WTC11 (cell line): ENCODE measurements around the gene LPP. TPM values are rescaled to one million over a fixed set of nuclear protein-coding genes. Genes with fewer than 3 reads are reported as not detected.

Experiments used
- ATAC-seq: fragments of 200-7000 bp; cut with Tn5 transposase; 2 replicates; pipeline ENCODE4 v1.10.0; 2021; ENCODE audit warnings: mild to moderate bottlenecking, moderate library complexity
- CTCF ChIA-PET: fragments of 300-600 bp; sonication (Branson Sonifier 250); formaldehyde crosslinking; loops from one replicate; lab custom pipeline; 2021; ENCODE audit warnings: antibody characterized with exemption; lab: Charles Lee
- POLR2A ChIA-PET: fragments of 350-600 bp; sonication (Branson Sonifier 250); formaldehyde crosslinking; loops from one replicate; lab custom pipeline; 2021; ENCODE audit warnings: antibody characterized with exemption; lab: Charles Lee
- DNase-seq: peaks from one replicate; pipeline ENCODE4 v3.0.0; 2021; ENCODE audit warnings: low spot score
- H3K27ac Mint-ChIP-seq: 2 replicates; pipeline ENCODE4 v1.8.0; 2021; ENCODE audit warnings: mixed read lengths
- H3K27me3 Mint-ChIP-seq: 2 replicates; pipeline ENCODE4 v1.8.0; 2021; ENCODE audit warnings: low read depth, mild to moderate bottlenecking, moderate library complexity, mixed read lengths
- H3K36me3 Mint-ChIP-seq: 2 replicates; pipeline ENCODE4 v1.8.0; 2021; ENCODE audit warnings: mixed read lengths
- H3K4me1 Mint-ChIP-seq: 2 replicates; pipeline ENCODE4 v1.8.0; 2022; ENCODE audit warnings: mixed read lengths
- H3K4me3 Mint-ChIP-seq: 2 replicates; pipeline ENCODE4 v1.8.0; 2021; ENCODE audit warnings: mild to moderate bottlenecking, moderate library complexity, mixed read lengths
- H3K9me3 Mint-ChIP-seq: 2 replicates; pipeline ENCODE4 v1.8.0; 2021; ENCODE audit warnings: mixed read lengths
- ELF4 ChIP-seq: sonication (generic); formaldehyde crosslinking; IDR thresholded peaks from 2 replicates; pipeline ENCODE4 v1.8.1; 2022; ENCODE audit warnings: low read depth, mild to moderate bottlenecking, moderate library complexity, missing genetic modification reagents
- FOXK1 ChIP-seq: sonication (generic); formaldehyde crosslinking; IDR thresholded peaks from 2 replicates; pipeline ENCODE4 v1.8.0; 2022; ENCODE audit warnings: mild to moderate bottlenecking, moderate library complexity, missing genetic modification reagents
- GTF2I ChIP-seq: fragments of 250-450 bp; sonication (Bioruptor Pico); conservative IDR thresholded peaks from 2 replicates; pipeline ENCODE4 v1.4.0; 2021; ENCODE audit warnings: mild to moderate bottlenecking
- JUN ChIP-seq: sonication (generic); formaldehyde crosslinking; IDR thresholded peaks from 2 replicates; pipeline ENCODE4 v1.8.0; 2023; ENCODE audit warnings: mild to moderate bottlenecking, missing genetic modification reagents
- KAT7 ChIP-seq: sonication (generic); formaldehyde crosslinking; IDR thresholded peaks from 2 replicates; pipeline ENCODE4 v1.8.1; 2023; ENCODE audit warnings: missing genetic modification reagents, mild to moderate bottlenecking, borderline replicate concordance
- NFATC4 ChIP-seq: fragments of 250-450 bp; sonication (Bioruptor Pico); IDR thresholded peaks from 2 replicates; pipeline ENCODE4 v1.9.0; 2021; ENCODE audit warnings: mild to moderate bottlenecking
- NR1H2 ChIP-seq: sonication (generic); formaldehyde crosslinking; IDR thresholded peaks from 2 replicates; pipeline ENCODE4 v1.9.0; 2021; ENCODE audit warnings: mild to moderate bottlenecking, moderate library complexity, missing genetic modification reagents
- NR3C1 ChIP-seq: sonication (generic); formaldehyde crosslinking; conservative IDR thresholded peaks from 2 replicates; pipeline ENCODE4 v1.8.1; 2023; ENCODE audit warnings: low read depth, mild to moderate bottlenecking, missing genetic modification reagents
- RORB ChIP-seq: fragments of 250-450 bp; sonication (Bioruptor Pico); IDR thresholded peaks from 2 replicates; pipeline ENCODE4 v1.9.0; 2021; ENCODE audit warnings: mild to moderate bottlenecking
- TEAD1 ChIP-seq: sonication (generic); formaldehyde crosslinking; IDR thresholded peaks from 2 replicates; pipeline ENCODE4 v1.8.0; 2022; ENCODE audit warnings: mild to moderate bottlenecking, missing genetic modification reagents
- ZBTB21 ChIP-seq: sonication (generic); formaldehyde crosslinking; IDR thresholded peaks from 2 replicates; pipeline ENCODE4 v1.8.1; 2023; ENCODE audit warnings: mild to moderate bottlenecking, missing genetic modification reagents, borderline replicate concordance
- ZNF138 ChIP-seq: sonication (generic); formaldehyde crosslinking; conservative IDR thresholded peaks from 2 replicates; pipeline ENCODE4 v1.8.1; 2022; ENCODE audit warnings: mild to moderate bottlenecking, moderate library complexity, missing genetic modification reagents
- ZNF416 ChIP-seq: fragments of 250-450 bp; sonication (Bioruptor Pico); IDR thresholded peaks from 2 replicates; pipeline ENCODE4 v1.9.0; 2021; ENCODE audit warnings: mild to moderate bottlenecking, inconsistent platforms
- ZNF423 ChIP-seq: fragments of 250-450 bp; sonication (Bioruptor Pico); IDR thresholded peaks from 2 replicates; pipeline ENCODE4 v2.1.2; 2022; ENCODE audit warnings: mild to moderate bottlenecking, moderate library complexity
- ZNF671 ChIP-seq: fragments of 250-450 bp; sonication (Bioruptor Pico); IDR thresholded peaks from 2 replicates; pipeline ENCODE4 v1.8.0; 2021; ENCODE audit warnings: mild to moderate bottlenecking
- total RNA-seq: library from RNA; stranded (reverse); gene quantifications from 3 replicates; pipeline ENCODE4 v1.2.3, GENCODE V29; 2021
- TF ChIP-seq, protein P1 (sequence below): sonication (generic); formaldehyde crosslinking; IDR thresholded peaks from 2 replicates; pipeline ENCODE4 v1.8.0; 2022; ENCODE audit warnings: missing genetic modification reagents
- TF ChIP-seq, protein P2 (sequence below): fragments of 250-450 bp; sonication (Bioruptor Pico); IDR thresholded peaks from 2 replicates; pipeline ENCODE4 v1.9.0; 2021; ENCODE audit warnings: mild to moderate bottlenecking, borderline replicate concordance
- TF ChIP-seq, protein P3 (sequence below): sonication (generic); formaldehyde crosslinking; IDR thresholded peaks from 2 replicates; pipeline ENCODE4 v1.8.0; 2022; ENCODE audit warnings: mild to moderate bottlenecking, missing genetic modification reagents
- TF ChIP-seq, protein P4 (sequence below): sonication (generic); formaldehyde crosslinking; IDR thresholded peaks from 2 replicates; pipeline ENCODE4 v1.8.0; 2023; ENCODE audit warnings: missing genetic modification reagents, mild to moderate bottlenecking, borderline replicate concordance
- TF ChIP-seq, protein P5 (sequence below): sonication (generic); formaldehyde crosslinking; IDR thresholded peaks from 2 replicates; pipeline ENCODE4 v1.8.1; 2022; ENCODE audit warnings: low read depth, missing genetic modification reagents, borderline replicate concordance
- TF ChIP-seq, protein P6 (sequence below): fragments of 250-450 bp; sonication (Bioruptor Pico); IDR thresholded peaks from 2 replicates; pipeline ENCODE4 v1.9.0; 2021; ENCODE audit warnings: mild to moderate bottlenecking

LPP gene
- total RNA-seq, 1 experiment from 2014 or later: 49.6 TPM

DNA sequence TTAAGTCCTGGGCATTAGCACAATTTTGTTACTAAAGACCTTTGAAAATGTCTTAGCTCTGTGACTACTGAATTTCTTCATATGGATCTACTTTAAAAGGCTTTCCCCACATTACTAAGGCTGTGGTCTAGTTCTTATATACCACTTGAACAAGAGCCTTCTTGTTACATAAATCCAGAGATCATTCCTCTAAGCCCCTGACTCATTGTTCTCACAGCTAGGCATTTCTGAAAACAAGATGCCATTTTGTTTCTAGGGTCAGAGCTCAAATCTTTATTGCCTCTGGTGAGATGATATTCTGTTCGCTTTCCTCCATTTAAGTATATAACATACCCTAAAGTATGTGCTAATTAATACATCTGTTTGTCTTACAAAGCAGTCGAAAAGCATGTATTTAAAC is 29.8 kb upstream of the LPP start (continued):
- TF ChIP-seq, protein P1, sequence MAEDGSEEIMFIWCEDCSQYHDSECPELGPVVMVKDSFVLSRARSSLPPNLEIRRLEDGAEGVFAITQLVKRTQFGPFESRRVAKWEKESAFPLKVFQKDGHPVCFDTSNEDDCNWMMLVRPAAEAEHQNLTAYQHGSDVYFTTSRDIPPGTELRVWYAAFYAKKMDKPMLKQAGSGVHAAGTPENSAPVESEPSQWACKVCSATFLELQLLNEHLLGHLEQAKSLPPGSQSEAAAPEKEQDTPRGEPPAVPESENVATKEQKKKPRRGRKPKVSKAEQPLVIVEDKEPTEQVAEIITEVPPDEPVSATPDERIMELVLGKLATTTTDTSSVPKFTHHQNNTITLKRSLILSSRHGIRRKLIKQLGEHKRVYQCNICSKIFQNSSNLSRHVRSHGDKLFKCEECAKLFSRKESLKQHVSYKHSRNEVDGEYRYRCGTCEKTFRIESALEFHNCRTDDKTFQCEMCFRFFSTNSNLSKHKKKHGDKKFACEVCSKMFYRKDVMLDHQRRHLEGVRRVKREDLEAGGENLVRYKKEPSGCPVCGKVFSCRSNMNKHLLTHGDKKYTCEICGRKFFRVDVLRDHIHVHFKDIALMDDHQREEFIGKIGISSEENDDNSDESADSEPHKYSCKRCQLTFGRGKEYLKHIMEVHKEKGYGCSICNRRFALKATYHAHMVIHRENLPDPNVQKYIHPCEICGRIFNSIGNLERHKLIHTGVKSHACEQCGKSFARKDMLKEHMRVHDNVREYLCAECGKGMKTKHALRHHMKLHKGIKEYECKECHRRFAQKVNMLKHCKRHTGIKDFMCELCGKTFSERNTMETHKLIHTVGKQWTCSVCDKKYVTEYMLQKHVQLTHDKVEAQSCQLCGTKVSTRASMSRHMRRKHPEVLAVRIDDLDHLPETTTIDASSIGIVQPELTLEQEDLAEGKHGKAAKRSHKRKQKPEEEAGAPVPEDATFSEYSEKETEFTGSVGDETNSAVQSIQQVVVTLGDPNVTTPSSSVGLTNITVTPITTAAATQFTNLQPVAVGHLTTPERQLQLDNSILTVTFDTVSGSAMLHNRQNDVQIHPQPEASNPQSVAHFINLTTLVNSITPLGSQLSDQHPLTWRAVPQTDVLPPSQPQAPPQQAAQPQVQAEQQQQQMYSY (CRISPR knock-in tag): no peak
- TF ChIP-seq, protein P2, sequence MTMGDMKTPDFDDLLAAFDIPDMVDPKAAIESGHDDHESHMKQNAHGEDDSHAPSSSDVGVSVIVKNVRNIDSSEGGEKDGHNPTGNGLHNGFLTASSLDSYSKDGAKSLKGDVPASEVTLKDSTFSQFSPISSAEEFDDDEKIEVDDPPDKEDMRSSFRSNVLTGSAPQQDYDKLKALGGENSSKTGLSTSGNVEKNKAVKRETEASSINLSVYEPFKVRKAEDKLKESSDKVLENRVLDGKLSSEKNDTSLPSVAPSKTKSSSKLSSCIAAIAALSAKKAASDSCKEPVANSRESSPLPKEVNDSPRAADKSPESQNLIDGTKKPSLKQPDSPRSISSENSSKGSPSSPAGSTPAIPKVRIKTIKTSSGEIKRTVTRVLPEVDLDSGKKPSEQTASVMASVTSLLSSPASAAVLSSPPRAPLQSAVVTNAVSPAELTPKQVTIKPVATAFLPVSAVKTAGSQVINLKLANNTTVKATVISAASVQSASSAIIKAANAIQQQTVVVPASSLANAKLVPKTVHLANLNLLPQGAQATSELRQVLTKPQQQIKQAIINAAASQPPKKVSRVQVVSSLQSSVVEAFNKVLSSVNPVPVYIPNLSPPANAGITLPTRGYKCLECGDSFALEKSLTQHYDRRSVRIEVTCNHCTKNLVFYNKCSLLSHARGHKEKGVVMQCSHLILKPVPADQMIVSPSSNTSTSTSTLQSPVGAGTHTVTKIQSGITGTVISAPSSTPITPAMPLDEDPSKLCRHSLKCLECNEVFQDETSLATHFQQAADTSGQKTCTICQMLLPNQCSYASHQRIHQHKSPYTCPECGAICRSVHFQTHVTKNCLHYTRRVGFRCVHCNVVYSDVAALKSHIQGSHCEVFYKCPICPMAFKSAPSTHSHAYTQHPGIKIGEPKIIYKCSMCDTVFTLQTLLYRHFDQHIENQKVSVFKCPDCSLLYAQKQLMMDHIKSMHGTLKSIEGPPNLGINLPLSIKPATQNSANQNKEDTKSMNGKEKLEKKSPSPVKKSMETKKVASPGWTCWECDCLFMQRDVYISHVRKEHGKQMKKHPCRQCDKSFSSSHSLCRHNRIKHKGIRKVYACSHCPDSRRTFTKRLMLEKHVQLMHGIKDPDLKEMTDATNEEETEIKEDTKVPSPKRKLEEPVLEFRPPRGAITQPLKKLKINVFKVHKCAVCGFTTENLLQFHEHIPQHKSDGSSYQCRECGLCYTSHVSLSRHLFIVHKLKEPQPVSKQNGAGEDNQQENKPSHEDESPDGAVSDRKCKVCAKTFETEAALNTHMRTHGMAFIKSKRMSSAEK (CRISPR knock-in tag): no peak
- TF ChIP-seq, protein P3, sequence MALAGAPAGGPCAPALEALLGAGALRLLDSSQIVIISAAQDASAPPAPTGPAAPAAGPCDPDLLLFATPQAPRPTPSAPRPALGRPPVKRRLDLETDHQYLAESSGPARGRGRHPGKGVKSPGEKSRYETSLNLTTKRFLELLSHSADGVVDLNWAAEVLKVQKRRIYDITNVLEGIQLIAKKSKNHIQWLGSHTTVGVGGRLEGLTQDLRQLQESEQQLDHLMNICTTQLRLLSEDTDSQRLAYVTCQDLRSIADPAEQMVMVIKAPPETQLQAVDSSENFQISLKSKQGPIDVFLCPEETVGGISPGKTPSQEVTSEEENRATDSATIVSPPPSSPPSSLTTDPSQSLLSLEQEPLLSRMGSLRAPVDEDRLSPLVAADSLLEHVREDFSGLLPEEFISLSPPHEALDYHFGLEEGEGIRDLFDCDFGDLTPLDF (CRISPR knock-in tag): no peak
- TF ChIP-seq KAT7 (CRISPR knock-in tag): no peak
- TF ChIP-seq ZNF416: no peak
- TF ChIP-seq, protein P4, sequence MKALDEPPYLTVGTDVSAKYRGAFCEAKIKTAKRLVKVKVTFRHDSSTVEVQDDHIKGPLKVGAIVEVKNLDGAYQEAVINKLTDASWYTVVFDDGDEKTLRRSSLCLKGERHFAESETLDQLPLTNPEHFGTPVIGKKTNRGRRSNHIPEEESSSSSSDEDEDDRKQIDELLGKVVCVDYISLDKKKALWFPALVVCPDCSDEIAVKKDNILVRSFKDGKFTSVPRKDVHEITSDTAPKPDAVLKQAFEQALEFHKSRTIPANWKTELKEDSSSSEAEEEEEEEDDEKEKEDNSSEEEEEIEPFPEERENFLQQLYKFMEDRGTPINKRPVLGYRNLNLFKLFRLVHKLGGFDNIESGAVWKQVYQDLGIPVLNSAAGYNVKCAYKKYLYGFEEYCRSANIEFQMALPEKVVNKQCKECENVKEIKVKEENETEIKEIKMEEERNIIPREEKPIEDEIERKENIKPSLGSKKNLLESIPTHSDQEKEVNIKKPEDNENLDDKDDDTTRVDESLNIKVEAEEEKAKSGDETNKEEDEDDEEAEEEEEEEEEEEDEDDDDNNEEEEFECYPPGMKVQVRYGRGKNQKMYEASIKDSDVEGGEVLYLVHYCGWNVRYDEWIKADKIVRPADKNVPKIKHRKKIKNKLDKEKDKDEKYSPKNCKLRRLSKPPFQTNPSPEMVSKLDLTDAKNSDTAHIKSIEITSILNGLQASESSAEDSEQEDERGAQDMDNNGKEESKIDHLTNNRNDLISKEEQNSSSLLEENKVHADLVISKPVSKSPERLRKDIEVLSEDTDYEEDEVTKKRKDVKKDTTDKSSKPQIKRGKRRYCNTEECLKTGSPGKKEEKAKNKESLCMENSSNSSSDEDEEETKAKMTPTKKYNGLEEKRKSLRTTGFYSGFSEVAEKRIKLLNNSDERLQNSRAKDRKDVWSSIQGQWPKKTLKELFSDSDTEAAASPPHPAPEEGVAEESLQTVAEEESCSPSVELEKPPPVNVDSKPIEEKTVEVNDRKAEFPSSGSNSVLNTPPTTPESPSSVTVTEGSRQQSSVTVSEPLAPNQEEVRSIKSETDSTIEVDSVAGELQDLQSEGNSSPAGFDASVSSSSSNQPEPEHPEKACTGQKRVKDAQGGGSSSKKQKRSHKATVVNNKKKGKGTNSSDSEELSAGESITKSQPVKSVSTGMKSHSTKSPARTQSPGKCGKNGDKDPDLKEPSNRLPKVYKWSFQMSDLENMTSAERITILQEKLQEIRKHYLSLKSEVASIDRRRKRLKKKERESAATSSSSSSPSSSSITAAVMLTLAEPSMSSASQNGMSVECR (CRISPR knock-in tag): no peak
- no peak for TF ChIP-seq ZNF423 (CRISPR knock-in tag)
- no peak for TF ChIP-seq NR3C1
- no peak for TF ChIP-seq ZBTB21 (CRISPR knock-in tag)
- TF ChIP-seq, protein P5, sequence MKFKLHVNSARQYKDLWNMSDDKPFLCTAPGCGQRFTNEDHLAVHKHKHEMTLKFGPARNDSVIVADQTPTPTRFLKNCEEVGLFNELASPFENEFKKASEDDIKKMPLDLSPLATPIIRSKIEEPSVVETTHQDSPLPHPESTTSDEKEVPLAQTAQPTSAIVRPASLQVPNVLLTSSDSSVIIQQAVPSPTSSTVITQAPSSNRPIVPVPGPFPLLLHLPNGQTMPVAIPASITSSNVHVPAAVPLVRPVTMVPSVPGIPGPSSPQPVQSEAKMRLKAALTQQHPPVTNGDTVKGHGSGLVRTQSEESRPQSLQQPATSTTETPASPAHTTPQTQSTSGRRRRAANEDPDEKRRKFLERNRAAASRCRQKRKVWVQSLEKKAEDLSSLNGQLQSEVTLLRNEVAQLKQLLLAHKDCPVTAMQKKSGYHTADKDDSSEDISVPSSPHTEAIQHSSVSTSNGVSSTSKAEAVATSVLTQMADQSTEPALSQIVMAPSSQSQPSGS (CRISPR knock-in tag): no peak
- TF ChIP-seq NR1H2 (CRISPR knock-in tag): no peak

DNA sequence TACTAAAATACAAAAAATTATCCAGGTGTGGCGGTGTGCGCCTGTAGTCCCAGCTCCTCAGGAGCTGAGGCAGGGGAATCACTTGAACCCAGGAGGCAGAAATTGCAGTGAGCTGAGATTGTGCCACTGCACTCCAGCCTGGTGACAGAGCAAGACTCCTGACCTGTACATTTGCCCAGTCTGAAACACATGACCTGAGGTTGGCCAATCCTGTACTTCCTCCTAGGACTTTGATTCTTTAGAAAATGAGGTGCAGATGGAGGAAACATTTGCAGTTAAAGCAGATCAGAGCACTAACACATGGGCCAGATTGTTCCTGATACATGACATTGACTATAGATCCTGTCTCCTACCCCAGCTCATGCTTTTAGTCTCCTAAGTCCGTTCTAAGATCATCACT is 28.9 kb upstream of the LPP start:
- ChIA-PET CTCF (no interaction called here), POLR2A (no interaction called here)
- no peak for ATAC-seq
- Mint-ChIP-seq H3K9me3 (no peaks in the 10 kb centered on the region), H3K4me1 (peaks cover 17% of the 10 kb centered on the region), H3K4me3 (no peak overlapping the region), H3K27me3 (no peaks in the 10 kb centered on the region; the same call in 1 of the 2 replicates), H3K27ac (no peak overlapping the region), H3K36me3 (no peaks in the 10 kb centered on the region)
- DNase-seq: no peak
- TF ChIP-seq JUN (CRISPR knock-in tag): no peak
- TF ChIP-seq RORB (CRISPR knock-in tag): no peak
- no peak for TF ChIP-seq NFATC4
- TF ChIP-seq, protein P6, sequence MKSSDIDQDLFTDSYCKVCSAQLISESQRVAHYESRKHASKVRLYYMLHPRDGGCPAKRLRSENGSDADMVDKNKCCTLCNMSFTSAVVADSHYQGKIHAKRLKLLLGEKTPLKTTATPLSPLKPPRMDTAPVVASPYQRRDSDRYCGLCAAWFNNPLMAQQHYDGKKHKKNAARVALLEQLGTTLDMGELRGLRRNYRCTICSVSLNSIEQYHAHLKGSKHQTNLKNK (CRISPR knock-in tag): no peak
- no peak for TF ChIP-seq ZNF138 (CRISPR knock-in tag)
- no peak for TF ChIP-seq ELF4 (CRISPR knock-in tag)
- TF ChIP-seq, protein P5 (CRISPR knock-in tag): no peak
- TF ChIP-seq TEAD1: no peak
- TF ChIP-seq ZNF671 (CRISPR knock-in tag): no peak
- no peak for TF ChIP-seq GTF2I (CRISPR knock-in tag)
- TF ChIP-seq FOXK1 (CRISPR knock-in tag): no peak
